Karpas-422 (cell line): ENCODE measurements around the gene ABCD3. TPM values are rescaled to one million over a fixed set of nuclear protein-coding genes. Genes with fewer than 3 reads are reported as not detected.
"Not testable (repeated sequence)": the region's sequence is repeated elsewhere in the genome, so short reads cannot be mapped to it uniquely, and the experiment has no call there.

ENCODE experiments used
- DNase-seq: peaks from one replicate; pipeline ENCODE4 v3.0.0-alpha.2; 2015
- H2AFZ ChIP-seq: fragments of 200-600 bp; sonication (generic); 2 replicates; pipeline ENCODE4 v1.6.1; 2014; ENCODE audit warnings: antibody characterized with exemption, low read length, mixed read lengths
- H3K27ac ChIP-seq: fragments of 200-600 bp; sonication (generic); 2 replicates; pipeline ENCODE4 v1.5.1; 2014; ENCODE audit warnings: mild to moderate bottlenecking, low read length, moderate library complexity
- H3K27me3 ChIP-seq: fragments of 200-600 bp; sonication (generic); 2 replicates; pipeline ENCODE4 v1.6.1; 2014; ENCODE audit warnings: low read length, mixed read lengths
- H3K36me3 ChIP-seq: fragments of 200-600 bp; sonication (generic); 2 replicates; pipeline ENCODE4 v1.6.1; 2014; ENCODE audit warnings: low read length, mixed read lengths; ENCODE audit not compliant: insufficient read depth
- H3K4me1 ChIP-seq: fragments of 200-600 bp; sonication (generic); 2 replicates; pipeline ENCODE4 v1.6.1; 2014; ENCODE audit warnings: mild to moderate bottlenecking, low read length, mixed read lengths
- H3K4me2 ChIP-seq: fragments of 200-600 bp; sonication (generic); 2 replicates; pipeline ENCODE4 v1.6.1; 2014; ENCODE audit warnings: low read length, low read depth, mild to moderate bottlenecking; ENCODE audit not compliant: poor library complexity, severe bottlenecking
- H3K4me3 ChIP-seq: fragments of 200-600 bp; sonication (generic); 2 replicates; pipeline ENCODE4 v1.5.1; 2014; ENCODE audit warnings: mild to moderate bottlenecking, antibody characterized with exemption, low read length, mixed read lengths
- H3K79me2 ChIP-seq: fragments of 200-600 bp; sonication (generic); 2 replicates; pipeline ENCODE4 v1.6.1; 2014; ENCODE audit warnings: mild to moderate bottlenecking, low read length, mixed read lengths
- H3K9ac ChIP-seq: fragments of 200-600 bp; sonication (generic); 2 replicates; pipeline ENCODE4 v1.6.0; 2014; ENCODE audit warnings: low read length
- H3K9me2 ChIP-seq: fragments of 200-600 bp; sonication (generic), shearing (Covaris generic); replicated peaks from 2 replicates; pipeline ENCODE4 v1.6.0; 2014; ENCODE audit warnings: mild to moderate bottlenecking, low read length, moderate library complexity; ENCODE audit not compliant: insufficient read depth
- H3K9me3 ChIP-seq: fragments of 300-700, 200-600 bp; sonication (generic); 2 replicates; pipeline ENCODE4 v1.6.1; 2014; ENCODE audit warnings: low read length, mixed read lengths
- H4K20me1 ChIP-seq: fragments of 200-600 bp; sonication (generic); 2 replicates; pipeline ENCODE4 v1.6.1; 2014; ENCODE audit warnings: mild to moderate bottlenecking, antibody characterized with exemption, low read length, low read depth; ENCODE audit not compliant: insufficient read depth
- total RNA-seq: library from RNA; depleted of rRNA; stranded (reverse); fragments of >200 nt; shearing (Covaris generic); gene quantifications from 2 replicates; pipeline ENCODE4 v1.2.3, GENCODE V29; 2014; ENCODE audit warnings: low replicate concordance

ABCD3 gene
- total RNA-seq, 1 experiment from 2014 or later, result 19.5 TPM

- no peak overlapping the region for H2AFZ ChIP-seq
- H3K4me3 ChIP-seq, result no peak overlapping the region
- DNase-seq, result no peak
- H3K9me2 ChIP-seq, result no peaks in the 10 kb centered on the region
- no peak overlapping the region for H3K27ac ChIP-seq
- H3K27me3 ChIP-seq, result no peaks in the 10 kb centered on the region
- H3K79me2 ChIP-seq, result no peaks in the 10 kb centered on the region
- no peak overlapping the region for H3K4me2 ChIP-seq
- H3K9ac ChIP-seq, result no peak overlapping the region
- no peaks in the 10 kb centered on the region for H3K9me3 ChIP-seq
- no peaks in the 10 kb centered on the region for H4K20me1 ChIP-seq
- H3K36me3 ChIP-seq, result no peaks in the 10 kb centered on the region
- H3K4me1 ChIP-seq, result no peaks in the 10 kb centered on the region
These were observed 135.7 kb downstream of the ABCD3 start for GRCh38 chr1:94553931-94554330.

DNA sequence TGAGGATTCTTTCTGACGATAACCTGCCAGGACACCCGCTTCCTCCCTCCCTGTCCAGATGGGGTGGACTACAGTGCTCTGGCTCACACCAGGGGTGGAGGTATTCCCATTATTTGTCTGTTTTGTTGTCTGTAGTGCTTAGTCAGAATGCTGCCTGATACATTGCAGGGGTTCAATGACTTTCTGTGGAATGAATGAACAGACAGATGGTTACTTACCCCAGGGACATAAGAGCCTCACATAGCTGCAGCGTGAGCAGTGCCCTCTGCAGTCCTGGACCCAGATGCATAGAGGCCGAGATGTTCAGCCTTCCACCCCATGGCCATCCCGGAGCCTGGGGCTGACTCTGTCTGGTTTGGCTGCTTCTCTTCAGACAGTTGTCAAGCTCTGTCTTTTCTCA, 136.4 kb downstream of the ABCD3 start:
- Histone ChIP-seq H3K79me2 (no peaks in the 10 kb centered on the region), H3K9ac (no peak overlapping the region), H3K27ac (no peak overlapping the region), H3K4me1 (no peaks in the 10 kb centered on the region), H2AFZ (no peak overlapping the region), H3K27me3 (no peaks in the 10 kb centered on the region), H4K20me1 (no peaks in the 10 kb centered on the region), H3K36me3 (no peaks in the 10 kb centered on the region), H3K9me3 (no peaks in the 10 kb centered on the region), H3K4me2 (no peak overlapping the region), H3K4me3 (no peak overlapping the region), H3K9me2 (no peaks in the 10 kb centered on the region)
- DNase-seq, result no peak

GRCh38 chr1:94555091-94555490, 136.9 kb downstream of the ABCD3 start:
- no peak overlapping the region for H3K27ac ChIP-seq
- H3K79me2 ChIP-seq, result no peaks in the 10 kb centered on the region
- no peak for DNase-seq
- no peak overlapping the region for H3K9ac ChIP-seq
- H2AFZ ChIP-seq, result no peak overlapping the region
- no peak overlapping the region for H3K4me3 ChIP-seq
- H3K9me3 ChIP-seq, result no peaks in the 10 kb centered on the region
- no peak overlapping the region for H3K4me2 ChIP-seq
- no peaks in the 10 kb centered on the region for H3K4me1 ChIP-seq
- no peaks in the 10 kb centered on the region for H3K36me3 ChIP-seq
- no peaks in the 10 kb centered on the region for H3K9me2 ChIP-seq
- H3K27me3 ChIP-seq, result no peaks in the 10 kb centered on the region
- H4K20me1 ChIP-seq, result no peaks in the 10 kb centered on the region

DNA sequence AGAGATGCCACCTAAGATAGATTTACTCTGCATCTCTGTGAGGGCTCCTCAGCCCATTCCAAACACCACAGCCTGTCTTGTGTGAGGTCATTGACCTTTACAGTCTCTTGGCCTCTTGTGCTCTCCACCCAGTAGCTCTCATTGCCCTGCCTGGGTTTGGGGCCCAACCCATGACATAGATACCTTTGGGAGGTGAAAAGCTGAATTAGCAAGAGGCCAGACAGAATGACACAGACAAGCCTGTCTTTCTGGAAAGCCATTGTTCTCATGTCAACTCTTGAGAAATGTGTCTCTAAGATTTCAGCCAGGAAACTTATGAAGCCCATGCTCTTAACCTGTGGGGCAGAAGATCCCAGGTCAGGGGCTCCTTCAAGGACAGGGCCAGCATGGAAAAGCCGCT, 141.7 kb downstream of the ABCD3 start:
- Histone ChIP-seq H3K27ac (no peak overlapping the region), H3K36me3 (no peaks in the 10 kb centered on the region), H3K79me2 (no peaks in the 10 kb centered on the region), H3K9ac (no peak overlapping the region), H2AFZ (no peak overlapping the region), H3K27me3 (no peaks in the 10 kb centered on the region; the same call in 1 of the 2 replicates), H3K4me3 (no peak overlapping the region), H3K9me2 (no peaks in the 10 kb centered on the region), H3K9me3 (no peaks in the 10 kb centered on the region), H3K4me1 (no peaks in the 10 kb centered on the region), H3K4me2 (no peak overlapping the region), H4K20me1 (no peaks in the 10 kb centered on the region)
- DNase-seq, result no peak

DNA sequence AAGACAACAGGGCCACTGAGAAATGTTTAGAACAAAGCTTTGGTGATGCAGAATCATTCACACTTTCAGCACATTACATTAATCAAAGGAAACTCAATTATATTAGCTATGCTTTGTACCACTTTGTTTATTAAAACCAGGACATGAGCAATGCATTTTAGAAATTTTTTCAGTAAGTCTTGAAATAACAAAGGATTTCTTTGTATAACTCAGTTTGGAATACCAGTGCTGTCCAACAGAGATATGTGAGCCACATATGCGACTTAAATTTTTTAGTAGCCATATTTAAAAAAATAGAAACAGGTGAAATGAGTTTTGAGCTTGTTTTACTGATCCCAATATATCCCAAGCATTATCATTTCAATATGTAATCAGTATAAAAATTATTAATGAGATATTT, 142.1 kb downstream of the ABCD3 start:
- H3K27me3 ChIP-seq, result no peaks in the 10 kb centered on the region; the same call in 1 of the 2 replicates
- no peaks in the 10 kb centered on the region for H3K9me3 ChIP-seq
- H3K4me1 ChIP-seq, result no peaks in the 10 kb centered on the region
- H3K79me2 ChIP-seq, result no peaks in the 10 kb centered on the region
- H3K9ac ChIP-seq, result no peak overlapping the region
- no peak overlapping the region for H3K4me2 ChIP-seq
- no peak overlapping the region for H3K4me3 ChIP-seq
- no peaks in the 10 kb centered on the region for H4K20me1 ChIP-seq
- no peaks in the 10 kb centered on the region for H3K9me2 ChIP-seq
- no peak for DNase-seq
- no peaks in the 10 kb centered on the region for H3K36me3 ChIP-seq
- no peak overlapping the region for H3K27ac ChIP-seq
- H2AFZ ChIP-seq, result no peak overlapping the region

DNA sequence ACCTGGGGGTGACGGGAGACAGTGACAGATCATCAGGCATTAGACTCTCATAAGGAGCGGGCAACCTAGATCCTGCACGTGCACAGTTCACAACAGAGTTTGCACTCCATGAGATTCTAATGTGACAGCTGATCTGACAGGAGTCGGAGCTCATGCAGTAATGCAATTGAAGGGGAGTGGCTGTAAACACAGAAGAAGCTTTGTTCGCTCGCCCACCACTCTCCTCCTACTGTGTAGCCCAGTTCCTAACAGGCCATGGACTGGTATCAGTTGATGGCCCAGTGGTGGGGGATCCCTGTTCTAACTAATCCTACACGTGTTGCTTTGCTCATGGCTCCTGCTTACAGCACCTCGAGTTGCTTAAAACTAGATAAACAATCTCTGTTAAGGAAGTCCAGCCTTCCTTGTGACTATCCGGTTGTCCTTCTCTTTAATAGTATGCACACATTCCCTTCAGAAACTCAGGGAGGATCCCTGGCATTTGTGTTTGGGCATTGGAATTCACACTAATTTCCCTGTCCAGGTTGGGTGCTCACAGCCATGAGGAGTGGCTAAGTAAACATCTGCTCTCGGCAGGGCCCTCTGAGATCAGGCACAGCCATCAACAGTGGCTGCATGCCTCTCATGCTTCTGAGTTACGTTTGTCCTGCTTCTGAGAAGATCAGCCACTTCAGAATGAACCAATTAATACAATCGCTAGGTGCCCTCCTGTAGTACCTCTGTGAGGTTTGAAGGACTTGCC, 144.5 kb downstream of the ABCD3 start:
- DNase-seq, result no peak
- H3K36me3 ChIP-seq, result no peaks in the 10 kb centered on the region
- H3K4me3 ChIP-seq, result no peak overlapping the region
- no peak overlapping the region for H3K9ac ChIP-seq
- no peaks in the 10 kb centered on the region; the same call in 1 of the 2 replicates for H3K27me3 ChIP-seq
- H3K4me1 ChIP-seq, result no peaks in the 10 kb centered on the region
- no peaks in the 10 kb centered on the region for H4K20me1 ChIP-seq
- no peaks in the 10 kb centered on the region for H3K9me2 ChIP-seq
- H3K79me2 ChIP-seq, result no peaks in the 10 kb centered on the region
- H3K27ac ChIP-seq, result no peak overlapping the region
- no peak overlapping the region for H3K4me2 ChIP-seq
- no peak overlapping the region for H2AFZ ChIP-seq
- no peaks in the 10 kb centered on the region for H3K9me3 ChIP-seq

DNA sequence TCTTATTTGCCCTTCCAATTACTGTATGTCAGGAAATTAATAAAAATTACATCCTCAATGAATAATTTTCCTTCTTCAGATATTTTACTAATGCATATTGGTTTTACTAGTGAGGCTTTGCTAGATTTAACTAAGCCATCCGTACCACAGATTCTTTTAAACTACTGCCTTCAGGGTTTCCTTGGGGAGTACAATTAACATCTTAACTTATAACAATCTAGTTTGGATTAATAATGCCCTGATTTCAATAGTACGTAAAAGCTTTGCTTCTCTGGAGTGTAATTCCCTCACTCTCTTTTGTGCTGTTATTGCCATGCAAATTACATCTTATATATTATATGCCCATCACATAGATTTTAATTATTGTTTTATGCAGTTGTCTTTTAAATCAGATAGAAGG, 147.7 kb downstream of the ABCD3 start:
- Histone ChIP-seq H3K9me2 (no peaks in the 10 kb centered on the region), H3K27ac (no peak overlapping the region), H4K20me1 (no peaks in the 10 kb centered on the region), H3K36me3 (no peaks in the 10 kb centered on the region), H3K4me2 (no peak overlapping the region), H2AFZ (no peak overlapping the region), H3K4me1 (no peaks in the 10 kb centered on the region), H3K4me3 (no peak overlapping the region), H3K79me2 (no peaks in the 10 kb centered on the region), H3K27me3 (no peaks in the 10 kb centered on the region; the same call in 1 of the 2 replicates), H3K9me3 (no peaks in the 10 kb centered on the region), H3K9ac (no peak overlapping the region)
- no peak for DNase-seq

GRCh38 chr1:94566436-94566835, 148.2 kb downstream of the ABCD3 start:
- not testable (repeated sequence) for H3K4me2 ChIP-seq, H3K4me3 ChIP-seq, H3K27me3 ChIP-seq, H3K9me2 ChIP-seq, H2AFZ ChIP-seq, H3K9ac ChIP-seq, H3K4me1 ChIP-seq, H3K9me3 ChIP-seq, DNase-seq, H3K27ac ChIP-seq, H3K79me2 ChIP-seq, H3K36me3 ChIP-seq, H4K20me1 ChIP-seq
